Pancreas (tissue), 10 donors: ENCODE data around the gene SELENOO. TPM values are rescaled to one million over a fixed set of nuclear protein-coding genes. Genes with fewer than 3 reads are reported as not detected.
"Not testable (repeated sequence)": the region's sequence is repeated elsewhere in the genome, so short reads cannot be mapped to it uniquely, and the experiment has no call there.

Experiments used
- ATAC-seq, 4 donors: fragments of 200-7000 bp; cut with Tn5 transposase; one replicate each; pipeline versions ENCODE4 v1.8.0 to v1.9.1; 2020; ENCODE audit warnings: mild to moderate bottlenecking in 4 of 4, moderate library complexity in 4 of 4
- DNase-seq, 6 donors: peaks; one replicate each; pipeline ENCODE4 v3.0.0-alpha.2; 2020
- FAIRE-seq: peaks from 2 replicates; lab custom pipeline; 2012; peaks lifted over from hg19 to GRCh38; lab: Jason Lieb, UNC
- H3K27ac ChIP-seq, 4 donors: fragments of 200-600 bp; sonication (generic); 1 replicate in 3 of 4; 2 replicates in 1 of 4; pipeline versions ENCODE4 v1.5.0 to v1.8.0; 2020
- H3K27me3 ChIP-seq, 4 donors: fragments of 200-600 bp; one replicate each; pipeline ENCODE4 v1.8.0; 2021
- H3K36me3 ChIP-seq, 3 donors: fragments of 200-600 bp; sonication (generic) in 1 of 3; one replicate each; pipeline versions ENCODE4 v1.5.0 to v1.8.0; 2020 to 2021
- H3K4me1 ChIP-seq, 3 donors: fragments of 200-600 bp; one replicate each; pipeline ENCODE4 v1.8.0; 2021
- H3K4me3 ChIP-seq, 4 donors: fragments of 200-600 bp; sonication (generic) in 2 of 4; one replicate each; pipeline versions ENCODE4 v1.5.0 to v1.8.0; 2020 to 2021
- H3K9me3 ChIP-seq, 4 donors: fragments of 200-600 bp; one replicate each; pipeline ENCODE4 v1.8.0; 2021
- CTCF ChIP-seq, 4 donors: fragments of 200-600 bp; sonication (generic) in 3 of 4; IDR thresholded peaks; one replicate each; pipeline versions ENCODE4 v1.5.0 to v1.8.0; 2021; ENCODE audit warnings: antibody characterized with exemption in 4 of 4
- WGBS, 2 donors: extraction: QIAGEN DNeasy Blood & Tissue Kit; methylation state at CpG; one replicate each; pipeline ENCODE4 v1.1.7; 2013; 5-methylcytosine and 5-hydroxymethylcytosine counted together
- intact Hi-C, 3 donors: fragments of 100-400 bp; cut with DNase I; formaldehyde crosslinking; loops; one replicate each; pipeline versions ENCODE4 v1.11.1 to v1.14.2; 2022
- polyA plus RNA-seq, 2 donors: library from polyadenylated mRNA; stranded (reverse); fragments of 200-250 nt; gene quantifications; one replicate each; pipeline ENCODE4 v1.2.3, GENCODE V29; 2013
- total RNA-seq, 6 donors: library from RNA; stranded (reverse); fragmentation: NEBNext Ultra II Directional in 4 of 6; extraction: Animal tissue kit (Norgen Biotek cat#: 25700) in 4 of 6; gene quantifications; one replicate each; pipeline versions ENCODE4 v1.2.1 to v1.2.4, GENCODE V29; 2021 to 2023
- donor health status: healthy with polysubstance abuse.
- donor health status: DM: no; HTN: no; CAD: no; lungs with moderate emphysema.
- donor health status: DM: no; HTN: no; CAD: no.
- donor health status: control.
- donor health status: control.
- donor health status: Bipolar disorder and iron deficiency.
- donor health status: DM: yes; HTN: yes; CAD: no.
- donor health status: DM: no; HTN: no; CAD: no.
- donor health status: DM: no; HTN: no; CAD: no.
- donor health status: DM: yes; HTN: yes; CAD: no.

The SELENOO gene
- total and polyA plus RNA-seq, 8 donors, result 11.6 to 79.8 (median 14.3) TPM

GRCh38 chr22:50202130-50202666, 1.4 kb downstream of the SELENOO start:
- ATAC-seq (no peak), FAIRE-seq (no peak), DNase-seq (peak in 2 of 6 donors; percentile 27 to 41)
- Histone ChIP-seq H3K9me3 (no peaks in the 10 kb centered on the region), H3K27ac (no peak overlapping the region), H3K27me3 (no peaks in the 10 kb centered on the region), H3K4me3 (peak overlapping the region; percentile 61 to 86 (median 82)), H3K36me3 (peaks cover 0 to 13% (median 0%) of the 10 kb centered on the region in 3 donors), H3K4me1 (peaks cover 0 to 13% (median 6%) of the 10 kb centered on the region in 3 donors)
- WGBS, 2 donors, result 32 to 50% methylated on average over 13 of the region's 13 CpGs
- TF ChIP-seq CTCF (IDR thresholded peaks at IDR 0.05), result no peak
- intact Hi-C loops, result no loop called here

- FAIRE-seq (no peak), ATAC-seq (no peak)
- intact Hi-C loops, result no loop called here
Measured at GRCh38 chr22:50203288-50203687, 2.5 kb downstream of the SELENOO start.

GRCh38 chr22:50204571-50204970, 3.8 kb downstream of the SELENOO start:
- Histone ChIP-seq H3K4me3 (no peak overlapping the region), H3K9me3 (no peaks in the 10 kb centered on the region), H3K4me1 (peaks cover 0 to 12% (median 6%) of the 10 kb centered on the region in 3 donors), H3K36me3 (peaks cover 0 to 10% (median 0%) of the 10 kb centered on the region in 3 donors), H3K27me3 (no peaks in the 10 kb centered on the region), H3K27ac (no peak overlapping the region)
- no peak for TF ChIP-seq CTCF (IDR thresholded peaks at IDR 0.05)
- WGBS, 2 donors, result 90% methylated on average over 7 of the region's 7 CpGs
- no peak for DNase-seq
- no peak for ATAC-seq
- intact Hi-C loops, result no loop called here
- FAIRE-seq, result no peak

More at GRCh38 chr22:50203288-50203687, 2.5 kb downstream of the SELENOO start:
- 93 to 97% methylated on average over 1 of the region's 1 CpG for WGBS, 2 donors
- Histone ChIP-seq H3K4me3 (no peak overlapping the region), H3K36me3 (peaks cover 0 to 12% (median 0%) of the 10 kb centered on the region in 3 donors), H3K27ac (no peak overlapping the region), H3K4me1 (peaks cover 0 to 13% (median 6%) of the 10 kb centered on the region in 3 donors), H3K27me3 (no peaks in the 10 kb centered on the region), H3K9me3 (no peaks in the 10 kb centered on the region)
- TF ChIP-seq CTCF (IDR thresholded peaks at IDR 0.05), result no peak
- no peak for DNase-seq

GRCh38 chr22:50204998-50205397, 4.2 kb downstream of the SELENOO start:
- H3K4me1 ChIP-seq, H3K27ac ChIP-seq, H3K27me3 ChIP-seq, FAIRE-seq, H3K36me3 ChIP-seq, H3K4me3 ChIP-seq, H3K9me3 ChIP-seq, intact Hi-C loops, ATAC-seq: not testable (repeated sequence)
- peak in 1 of 6 donors; percentile 9 for DNase-seq
- 90 to 91% methylated on average over 9 of the region's 9 CpGs for WGBS, 2 donors

- ATAC-seq, result no peak
Measured at GRCh38 chr22:50205781-50206569, 5.2 kb downstream of the SELENOO start.

More at GRCh38 chr22:50205781-50206569, 5.2 kb downstream of the SELENOO start:
- 91 to 93% methylated on average over 45 of the region's 45 CpGs for WGBS, 2 donors
- H3K36me3 ChIP-seq, result peaks cover 0 to 16% (median 0%) of the 10 kb centered on the region in 3 donors
- no peaks in the 10 kb centered on the region for H3K9me3 ChIP-seq
- intact Hi-C loops, result no loop called here
- H3K4me1 ChIP-seq, result peaks cover 0 to 7% (median 6%) of the 10 kb centered on the region in 3 donors
- H3K27me3 ChIP-seq, result no peaks in the 10 kb centered on the region
- peak in 3 of 6 donors; percentile 37 to 58 (median 53) for DNase-seq
- FAIRE-seq, result no peak
- H3K27ac ChIP-seq, result no peak overlapping the region
- TF ChIP-seq CTCF (IDR thresholded peaks at IDR 0.05), result no peak
- no peak overlapping the region for H3K4me3 ChIP-seq
